Left hindlimb (tissue), 1 donor: ENCODE measurements around the gene DELE1.
"Not testable (repeated sequence)": the region's sequence is repeated elsewhere in the genome, so short reads cannot be mapped to it uniquely, and the experiment has no call there.

Experiments used
- DNase-seq: peaks from one replicate; pipeline ENCODE4 v3.0.0-alpha.2; 2018

Gene DELE1

DNA sequence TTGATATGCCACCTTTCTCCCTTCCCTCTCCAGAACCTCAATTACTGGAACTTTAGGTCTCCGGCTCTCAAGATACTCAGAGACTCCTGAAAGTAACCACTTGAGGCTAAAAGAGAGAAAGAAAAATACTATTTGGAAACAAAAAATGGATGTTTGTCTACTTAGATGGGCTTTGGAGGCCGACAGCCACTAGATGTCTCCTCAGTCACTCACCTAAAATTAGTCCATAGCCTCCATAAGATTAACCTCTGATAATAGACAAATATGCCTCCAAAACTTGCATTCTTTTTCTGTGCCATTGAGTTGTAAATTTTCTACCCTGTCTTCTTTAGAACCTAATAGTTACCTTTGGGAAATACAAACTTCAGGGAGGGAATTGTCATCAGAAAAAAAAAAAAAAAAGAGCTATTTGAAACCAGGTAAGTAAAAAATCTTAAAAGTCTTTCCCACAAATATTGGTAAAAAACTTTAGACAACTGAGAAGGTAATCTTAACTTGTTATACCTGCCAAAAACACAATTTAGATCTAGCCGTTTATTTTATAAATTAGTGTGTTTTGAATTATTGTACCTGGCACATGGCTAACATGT lies 34.3 kb upstream of the DELE1 start:
- no peak for DNase-seq

DNA sequence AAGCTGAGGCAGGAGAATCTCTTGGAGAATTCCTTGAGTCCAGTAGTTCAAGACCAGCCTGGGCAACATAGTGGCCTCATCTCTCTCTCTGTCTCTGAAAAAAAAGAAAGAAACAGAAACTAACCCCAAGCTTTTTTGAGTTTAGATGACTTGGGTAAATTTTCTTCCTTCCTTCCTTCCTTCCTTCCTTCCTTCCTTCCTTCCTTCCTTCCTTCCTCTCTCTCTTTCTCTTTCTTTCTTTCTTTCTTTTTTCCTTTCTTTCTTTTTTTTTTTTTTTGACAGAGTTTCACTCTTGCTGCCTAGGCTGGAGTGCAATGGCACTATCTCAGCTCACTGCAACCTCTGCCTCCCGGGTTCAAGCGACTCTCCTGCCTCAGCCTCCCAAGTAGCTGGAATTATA lies 33.2 kb upstream of the DELE1 start:
- not testable (repeated sequence) for DNase-seq

DNA sequence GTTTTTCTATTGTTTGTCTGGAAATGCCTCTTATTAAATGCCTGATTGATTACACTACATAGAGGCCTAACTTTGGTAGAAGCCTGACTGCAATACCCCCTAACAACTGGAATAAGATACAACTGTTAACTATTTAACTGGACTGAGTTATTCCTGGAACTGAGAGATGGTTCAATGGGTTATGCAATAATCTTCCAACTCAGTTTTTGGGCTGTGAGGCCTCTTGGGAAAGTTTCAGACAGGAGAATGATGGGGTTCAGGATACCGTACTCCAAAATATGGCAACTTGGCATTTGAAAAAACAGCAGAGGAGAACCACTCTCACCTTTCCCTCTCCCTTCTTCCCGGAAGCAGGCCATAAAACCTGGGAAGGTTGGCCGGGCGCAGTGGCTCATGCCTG lies 26.2 kb upstream of the DELE1 start:
- no peak for DNase-seq

DNA sequence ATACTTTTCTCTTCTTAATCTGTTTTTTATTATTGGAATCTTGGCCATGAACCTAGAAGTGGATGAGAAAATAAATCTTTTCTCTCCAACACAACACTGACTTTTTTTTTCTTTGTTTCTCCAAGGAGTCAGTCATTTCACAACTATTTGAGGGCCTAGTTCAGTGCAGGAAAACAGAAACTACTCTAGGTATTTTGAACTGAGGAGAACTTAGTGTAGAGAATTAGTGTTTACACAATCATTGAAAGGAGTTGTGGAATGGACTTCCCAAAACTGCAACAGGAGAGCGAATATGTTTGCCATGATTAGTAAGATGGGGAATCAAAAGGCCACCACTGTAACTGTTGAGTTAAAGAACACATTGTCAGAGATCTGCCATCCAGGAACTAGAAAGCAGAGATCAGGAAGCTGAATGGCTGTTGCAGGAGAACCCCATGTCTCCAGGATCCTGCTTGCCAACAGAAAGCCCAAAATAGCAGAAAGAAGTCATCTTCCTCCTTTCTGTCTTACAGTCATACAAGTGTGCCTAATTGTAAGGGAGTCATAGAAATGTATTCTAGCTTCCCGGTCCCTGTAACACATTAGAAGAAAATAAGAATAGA lies 25.1 kb upstream of the DELE1 start:
- no peak for DNase-seq

DNA sequence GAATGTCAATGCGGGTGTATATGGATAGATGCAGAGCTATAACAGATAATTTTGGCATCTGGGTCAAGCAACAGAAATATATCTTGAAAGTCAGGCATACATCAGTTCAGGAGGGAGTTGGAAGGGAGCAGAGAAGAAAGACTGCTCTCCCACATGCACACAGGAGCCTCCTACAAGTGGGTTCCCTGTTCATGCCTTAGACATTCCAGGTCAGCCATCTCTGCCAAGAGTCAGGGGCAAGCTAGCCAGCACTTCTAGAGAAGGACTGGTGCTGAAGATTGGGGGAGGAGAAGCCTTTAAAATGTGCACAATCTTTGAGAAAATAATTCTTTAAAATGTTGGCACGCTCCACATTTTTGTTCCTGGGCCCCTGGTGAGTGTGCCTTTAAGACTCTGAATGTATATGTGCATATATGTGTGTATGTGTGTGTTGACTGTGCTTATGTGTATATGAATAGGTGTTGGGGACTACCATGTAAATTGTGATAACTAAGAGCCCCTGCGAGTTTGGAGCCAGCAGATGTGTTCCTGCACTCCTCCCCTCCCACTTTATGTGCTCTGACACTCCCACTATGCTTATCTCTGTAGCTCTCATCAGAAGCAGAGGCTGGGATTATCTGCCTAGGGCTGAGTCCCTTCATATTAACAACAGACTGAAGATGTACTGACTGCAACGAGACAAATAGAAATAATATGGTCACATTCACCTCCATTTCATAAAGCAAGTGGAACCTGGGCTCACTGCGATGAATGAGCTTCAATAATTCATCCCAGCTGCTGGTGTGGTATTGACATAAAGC lies 21.5 kb upstream of the DELE1 start:
- DNase-seq: no peak

DNA sequence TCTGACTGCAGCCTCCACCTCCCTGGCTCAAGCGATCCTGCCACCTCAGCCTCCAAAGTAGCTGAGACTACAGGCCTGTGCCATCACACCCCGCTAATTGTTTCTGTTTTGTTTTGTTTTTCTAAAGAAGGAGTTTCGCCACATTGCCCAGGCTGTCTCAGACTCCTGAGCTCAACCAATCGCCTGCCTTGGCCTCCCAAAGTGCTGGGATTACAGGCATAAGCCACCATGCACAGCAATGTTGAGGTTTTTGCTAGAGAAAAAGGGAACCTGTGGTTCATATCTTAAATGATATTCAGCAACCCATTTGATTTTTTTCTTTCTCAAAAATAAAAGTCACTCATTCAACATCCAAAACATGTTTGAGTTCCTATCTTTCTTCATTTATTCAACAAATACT lies 20.4 kb upstream of the DELE1 start:
- no peak for DNase-seq

DNA sequence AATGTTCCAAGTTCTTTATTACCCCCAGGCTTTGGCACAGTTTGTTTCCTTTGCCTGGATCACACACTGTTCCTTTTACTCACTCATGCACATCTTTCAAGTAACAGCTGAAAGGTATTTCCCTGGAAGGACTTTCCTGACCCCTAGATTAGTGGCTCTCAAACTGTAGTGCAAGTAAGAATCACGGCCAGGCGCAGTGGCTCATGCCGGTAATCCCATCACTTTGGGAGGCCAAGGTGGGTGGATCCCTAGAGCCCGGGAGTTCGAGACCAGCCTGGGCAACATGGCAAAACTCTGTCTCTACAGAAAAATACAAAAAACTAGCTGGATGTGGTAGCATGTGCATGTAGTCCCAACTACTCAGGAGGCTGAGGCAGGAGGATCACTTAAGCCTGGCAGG lies 19.1 kb upstream of the DELE1 start:
- DNase-seq: no peak

DNA sequence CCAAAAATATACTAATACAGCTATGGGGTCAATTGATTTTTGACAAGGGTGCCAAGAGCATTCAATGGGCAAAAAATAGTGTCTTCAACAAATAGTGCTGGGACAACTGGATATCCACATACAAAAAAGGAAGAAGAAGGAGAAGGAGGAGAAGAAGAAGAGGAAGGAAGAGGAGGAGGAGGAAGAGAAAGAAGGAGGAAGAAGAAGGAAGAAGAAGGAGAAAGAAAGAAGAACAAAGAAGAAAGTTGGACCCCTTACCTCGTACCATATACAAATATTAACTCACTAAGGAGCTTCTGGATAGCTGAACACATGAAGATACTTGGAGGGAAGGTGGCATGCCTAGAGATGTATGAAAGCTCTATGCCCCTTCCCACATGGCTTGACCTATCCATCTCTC lies 17.2 kb upstream of the DELE1 start:
- no peak for DNase-seq

DNA sequence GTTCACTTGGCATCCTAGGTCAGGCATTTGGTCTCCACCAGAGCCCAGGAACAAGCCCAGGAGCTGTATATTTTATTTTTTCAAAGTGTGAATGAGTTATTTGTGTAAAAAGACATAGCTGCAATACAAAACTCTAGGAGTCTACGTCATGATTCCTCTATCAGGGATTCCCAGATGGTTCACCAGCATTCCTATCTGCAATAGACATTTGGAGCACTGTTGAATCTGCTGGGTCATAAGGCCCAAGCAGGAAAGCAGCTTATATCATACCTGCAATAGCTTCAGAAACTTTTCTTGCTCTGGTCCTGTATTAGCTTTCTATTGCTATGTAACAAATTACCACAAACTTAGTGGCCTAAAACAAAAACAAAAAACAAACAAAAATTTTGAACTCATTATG lies 16.7 kb upstream of the DELE1 start:
- DNase-seq: no peak

DNA sequence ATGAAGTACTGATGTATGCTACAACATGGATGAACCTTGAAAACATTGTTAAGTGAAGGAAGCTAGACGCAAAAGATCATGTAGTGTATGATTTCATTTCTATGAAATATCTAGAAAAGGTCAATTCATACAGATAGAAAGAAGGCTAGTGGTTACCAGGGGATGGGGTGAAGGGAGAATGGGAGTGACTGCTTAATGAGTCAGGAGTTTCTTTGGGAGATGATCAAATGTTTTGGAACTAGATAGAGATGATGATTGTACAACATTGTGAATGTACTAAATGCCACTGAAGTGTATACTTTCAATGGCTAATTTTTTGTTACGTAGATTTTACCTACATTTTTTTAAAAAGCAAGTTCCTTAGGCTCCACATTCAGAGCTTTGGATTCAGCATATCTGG lies 14.9 kb upstream of the DELE1 start:
- DNase-seq: no peak

DNA sequence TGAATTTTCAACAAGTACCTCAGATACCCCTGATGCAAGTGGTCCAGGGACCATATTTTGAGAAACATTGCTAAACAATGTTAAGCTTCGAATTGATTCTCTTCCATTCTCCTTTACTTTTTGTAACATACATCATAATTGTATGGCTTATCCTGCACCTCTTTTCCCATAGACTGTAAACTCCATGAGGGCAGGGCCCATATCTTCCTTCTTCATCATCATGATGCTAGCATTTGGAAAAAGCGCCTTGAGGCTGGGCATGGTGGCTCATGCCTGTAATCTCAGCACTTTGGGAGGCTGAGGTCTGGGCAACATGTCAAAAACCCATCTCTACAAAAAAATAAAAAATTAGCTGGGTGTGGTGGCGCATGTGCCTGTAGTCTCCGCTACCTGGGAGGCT lies 14.5 kb upstream of the DELE1 start:
- DNase-seq: no peak

DNA sequence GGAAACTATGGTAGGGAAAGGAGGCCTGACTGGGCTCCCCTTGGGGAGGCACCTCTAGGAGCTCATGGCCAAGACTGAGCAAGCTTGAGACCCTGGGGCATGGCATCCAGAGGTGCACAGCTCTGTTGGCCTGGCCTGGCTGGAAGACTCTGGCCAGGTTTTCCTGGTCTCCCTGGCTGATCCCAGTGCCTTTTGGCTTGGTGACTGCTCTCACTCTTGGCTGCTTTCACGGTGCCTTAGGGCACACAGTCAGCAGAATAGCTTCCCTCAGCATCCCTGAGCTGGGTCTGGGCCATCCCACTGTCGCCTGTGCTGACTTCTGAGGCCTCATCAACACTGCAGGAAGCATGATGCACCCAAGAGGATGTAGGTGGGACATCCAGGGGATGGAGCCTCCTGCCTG lies 13.4 kb upstream of the DELE1 start:
- no peak for DNase-seq

DNA sequence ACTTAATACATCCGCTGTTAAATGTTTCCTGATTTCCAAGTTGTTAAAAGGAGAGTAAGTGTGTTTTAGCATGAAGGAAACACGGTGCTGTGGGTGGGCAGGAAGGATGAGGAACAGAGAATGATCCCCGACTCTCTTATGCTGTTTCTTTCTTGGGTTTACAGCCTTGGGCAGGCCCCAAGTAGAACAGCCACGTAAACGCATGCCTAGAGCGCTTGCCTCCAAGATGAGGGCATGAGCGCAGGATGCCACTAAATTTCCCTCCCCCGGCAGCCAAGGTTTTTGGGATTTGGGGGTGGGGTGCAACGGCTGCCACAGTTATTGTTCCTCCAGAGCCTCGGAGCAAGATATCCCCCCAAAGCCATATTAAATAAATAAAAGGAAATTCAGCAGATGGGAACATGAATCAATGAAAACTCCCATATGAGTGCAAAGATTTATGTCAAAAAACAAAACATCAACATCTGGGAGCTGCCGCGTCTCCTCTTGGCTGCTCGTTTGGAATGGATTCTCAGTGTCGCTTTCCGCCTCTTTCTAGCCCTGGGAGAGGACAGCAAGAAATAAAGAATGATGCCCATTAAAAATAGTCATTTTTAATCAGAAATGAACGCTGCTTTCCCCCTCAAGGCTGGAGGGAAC lies 10.0 kb upstream of the DELE1 start:
- peak; percentile 36 for DNase-seq

DNA sequence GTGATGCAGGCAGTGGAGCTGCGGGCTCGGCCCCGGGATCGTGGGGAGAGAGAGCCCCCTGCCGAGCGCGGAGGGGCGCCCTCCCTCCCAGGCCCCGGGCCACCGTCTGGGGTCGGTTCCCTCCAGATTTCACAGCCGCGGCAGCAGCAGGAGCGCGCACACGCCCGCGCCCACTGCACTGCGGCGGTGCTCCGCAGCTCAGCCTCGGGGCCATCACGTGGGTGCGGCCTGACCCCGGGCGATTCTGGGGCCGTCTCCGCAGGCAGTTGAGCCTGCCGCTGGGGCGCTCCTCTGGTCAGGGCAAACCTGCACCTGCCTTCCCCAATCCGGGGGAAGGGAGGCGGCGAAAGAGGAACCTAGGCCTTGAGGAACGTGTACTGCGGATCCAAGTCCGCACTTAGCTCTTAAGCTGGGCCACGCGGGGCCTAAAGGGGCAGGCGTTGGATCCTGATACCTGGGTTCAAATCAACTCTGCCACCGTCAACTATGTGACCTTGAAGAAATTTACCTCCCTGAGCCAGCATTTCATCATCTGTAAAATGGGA lies 9.4 kb upstream of the DELE1 start:
- DNase-seq: peak; percentile 45

DNA sequence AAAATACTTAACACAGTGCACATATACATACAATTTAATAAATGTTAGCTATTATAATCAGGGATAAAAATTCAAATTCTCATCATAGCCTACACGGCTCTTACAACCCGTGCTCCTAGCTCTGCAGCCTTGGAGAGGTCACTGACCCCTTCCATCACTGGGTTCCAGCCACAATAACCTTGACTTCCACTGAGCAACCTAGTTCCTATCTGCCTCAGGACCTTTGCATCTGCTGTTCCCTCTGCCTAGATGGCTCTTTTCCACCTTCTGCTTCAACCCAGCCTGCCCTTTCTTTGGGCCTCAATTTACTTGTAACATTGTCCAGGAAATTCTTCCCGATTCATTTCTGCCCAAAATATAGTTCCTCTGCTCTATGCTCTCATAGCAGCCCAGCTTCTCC lies 8.9 kb upstream of the DELE1 start:
- no peak for DNase-seq

DNA sequence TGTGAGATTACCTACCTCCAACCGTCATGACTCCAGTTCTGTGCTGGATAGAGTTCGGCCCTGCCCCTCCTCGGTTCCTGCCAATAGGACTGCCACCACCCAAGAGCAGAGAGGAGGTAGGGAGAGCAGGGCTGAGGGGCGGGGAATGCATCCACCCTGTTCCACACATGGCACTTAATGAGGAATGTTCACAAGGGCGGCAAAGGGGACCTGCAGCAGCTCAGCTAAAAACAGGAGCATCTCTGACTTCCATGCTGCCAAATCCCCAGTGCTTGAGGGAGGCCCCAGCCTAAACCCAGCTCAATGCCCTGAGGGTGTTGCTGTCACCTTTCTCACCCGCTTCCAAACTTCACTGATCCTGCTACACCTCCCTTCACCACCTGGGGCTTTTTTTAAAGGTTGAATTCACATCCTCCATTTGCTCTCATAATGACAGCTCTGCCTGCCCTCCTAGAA lies 7.8 kb upstream of the DELE1 start:
- no peak for DNase-seq

DNA sequence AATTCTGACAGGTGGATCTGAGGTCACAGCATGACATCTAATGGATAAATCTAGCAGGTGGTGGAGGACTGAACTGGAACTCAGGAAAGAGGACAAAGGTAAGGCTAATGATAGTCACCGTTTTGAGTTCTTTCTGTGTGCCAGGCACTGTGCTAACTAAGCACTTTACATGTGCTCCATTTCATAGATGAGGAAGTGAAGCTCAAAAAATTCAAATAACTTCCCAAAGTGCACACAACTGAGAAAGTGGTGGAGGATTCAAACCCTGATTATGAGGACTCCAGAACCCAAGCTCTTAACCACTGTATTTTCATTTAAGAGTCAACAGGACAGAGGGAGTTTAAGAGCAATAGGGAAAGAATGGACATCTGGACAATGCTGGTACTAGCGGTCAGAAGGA lies 7.1 kb upstream of the DELE1 start:
- no peak for DNase-seq

DNA sequence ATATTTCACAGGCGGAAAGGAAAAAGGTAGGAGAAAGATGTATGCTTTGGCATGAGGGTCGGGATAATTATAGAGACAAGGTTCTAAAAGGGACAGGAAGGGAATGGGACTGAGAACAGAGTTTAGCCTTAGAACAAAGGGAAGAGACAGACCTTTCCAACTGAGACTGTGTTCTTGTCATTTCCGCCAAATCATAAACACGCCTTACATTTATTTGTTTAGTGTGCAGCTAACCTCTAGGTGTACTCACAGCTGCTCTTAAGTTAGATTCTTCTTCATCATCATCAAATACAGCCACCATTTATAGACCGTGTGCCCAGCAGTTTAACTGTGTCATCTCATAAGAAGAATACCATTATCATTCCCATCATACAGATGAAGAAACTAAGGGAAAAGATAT lies 5.9 kb upstream of the DELE1 start:
- no peak for DNase-seq

DNA sequence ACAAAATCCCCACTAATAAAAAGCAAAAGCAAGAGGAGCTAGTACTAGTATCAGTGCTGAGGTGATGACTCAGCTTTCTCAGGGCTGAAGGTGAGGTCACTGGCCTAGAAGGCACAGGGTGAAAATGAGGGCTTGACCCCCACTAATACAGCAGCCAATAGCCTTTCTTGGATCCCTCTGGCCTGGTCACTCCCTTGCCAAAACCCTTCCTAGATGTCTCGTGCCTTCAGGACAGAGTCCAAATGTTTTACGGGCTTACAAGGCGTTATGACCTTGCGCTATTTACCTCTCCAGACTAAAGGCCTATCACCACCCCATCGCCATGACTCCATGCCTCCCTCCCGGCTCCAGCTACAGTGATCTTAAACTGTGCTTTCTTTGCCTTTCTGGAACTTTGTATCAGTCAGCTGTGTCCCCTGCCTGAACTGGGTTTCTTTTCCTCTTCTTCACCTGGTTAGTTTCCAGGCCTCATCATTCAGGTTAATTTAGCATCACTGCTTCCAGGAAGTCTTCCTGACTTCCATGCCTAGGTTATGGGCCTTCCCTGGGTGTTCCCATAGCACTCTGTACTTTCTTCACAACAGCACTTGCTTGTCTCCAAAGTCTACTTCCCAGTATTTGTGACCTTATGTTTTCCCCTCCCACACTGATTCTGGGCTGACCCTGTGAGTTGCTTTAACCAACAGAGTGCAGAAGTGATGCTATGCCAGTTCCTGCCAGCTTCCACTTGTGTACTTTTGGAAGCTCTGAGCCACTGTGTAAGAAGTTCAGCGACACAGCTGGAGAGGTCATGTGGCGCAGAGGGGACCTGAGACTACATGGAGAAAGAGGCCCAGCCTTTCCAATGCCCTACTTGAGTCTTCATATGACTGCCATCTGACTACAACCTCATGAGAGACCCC lies 4.2 kb upstream of the DELE1 start:
- DNase-seq: no peak

DNA sequence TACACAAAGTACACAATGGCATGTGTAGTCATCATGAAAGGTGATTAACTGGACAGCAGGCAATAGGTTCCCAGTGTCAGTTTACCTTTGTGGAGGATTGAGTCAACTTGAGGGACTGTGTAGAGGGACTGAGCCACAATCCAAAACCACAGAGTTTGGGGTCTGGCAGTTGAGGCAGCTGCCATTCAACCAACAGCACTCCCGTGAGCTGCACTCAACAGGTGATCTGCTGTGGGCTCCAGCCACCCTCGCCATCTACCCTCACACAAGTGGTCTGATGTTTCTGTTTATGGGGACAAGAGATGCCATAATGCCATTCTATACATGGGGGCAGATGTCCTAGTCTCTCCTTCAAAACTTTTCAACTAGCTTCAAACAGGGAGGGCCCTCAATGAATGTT lies 2.9 kb upstream of the DELE1 start:
- no peak for DNase-seq

DNA sequence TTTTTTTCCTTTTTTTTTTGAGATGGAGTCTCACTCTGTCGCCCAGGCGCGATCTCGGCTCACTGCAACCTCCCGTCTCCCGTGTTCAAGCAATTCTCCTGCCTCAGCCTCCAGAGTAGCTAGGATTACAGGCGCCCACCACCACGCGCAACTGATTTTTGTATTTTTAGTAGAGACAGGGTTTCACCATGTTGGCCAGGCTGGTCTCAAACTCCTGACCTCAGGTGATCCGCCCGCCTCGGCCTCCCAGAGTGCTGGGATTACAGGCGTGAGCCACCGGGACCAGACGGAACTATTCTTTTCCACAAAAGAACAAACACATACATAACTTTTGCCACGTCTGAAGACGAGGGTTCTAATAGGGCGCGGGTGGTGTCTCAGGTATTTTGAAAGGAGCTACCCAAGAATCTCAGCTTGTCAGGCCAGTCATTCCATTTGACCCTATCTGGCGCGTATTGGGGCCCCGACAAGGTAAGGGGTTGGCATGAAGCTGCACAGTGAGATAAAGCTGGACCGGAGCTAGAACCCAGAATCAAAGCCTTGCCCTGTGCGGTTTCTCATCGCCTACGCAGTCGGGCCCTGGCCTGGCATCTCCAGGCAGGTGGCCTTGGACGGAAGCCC lies 734 bp upstream of the DELE1 start:
- DNase-seq: not testable (repeated sequence)

DNA sequence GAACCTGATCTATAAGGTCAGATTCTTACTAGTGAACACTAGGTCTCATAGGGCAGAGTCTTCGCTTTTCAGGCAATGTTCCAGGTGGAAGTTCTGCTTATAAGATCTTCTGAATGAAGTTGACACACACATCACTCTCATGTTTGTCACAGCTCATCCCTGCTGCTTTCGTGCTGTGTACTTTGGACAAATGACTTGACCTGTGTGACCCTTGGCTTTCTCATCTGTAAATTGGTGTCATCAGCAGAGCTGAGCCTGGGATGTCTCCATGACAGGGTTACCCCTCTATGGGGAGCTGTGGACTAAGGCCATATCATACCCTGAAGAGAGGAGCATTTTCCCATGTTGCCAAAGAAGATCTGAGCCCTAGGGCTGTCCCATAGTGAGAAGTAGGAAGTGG lies 2.8 kb downstream of the DELE1 start:
- no peak for DNase-seq
